Lower lobe of right lung (tissue), 2 donors: ENCODE results near the gene CASKIN1. TPM values are rescaled to one million over a fixed set of nuclear protein-coding genes. Genes with fewer than 3 reads are reported as not detected.

Source experiments
- ATAC-seq, 2 donors: fragments of 200-7000 bp; cut with Tn5 transposase; one replicate each; pipeline ENCODE4 v1.9.1; 2020 to 2022; ENCODE audit warnings: mild to moderate bottlenecking in 2 of 2, moderate library complexity in 2 of 2
- DNase-seq: peaks from one replicate; pipeline ENCODE4 v3.0.0-alpha.2; 2020
- H3K27ac ChIP-seq: fragments of 200-600 bp; one replicate; pipeline ENCODE4 v1.8.0; 2022
- H3K27me3 ChIP-seq: fragments of 200-600 bp; one replicate; pipeline ENCODE4 v1.8.0; 2022; ENCODE audit warnings: low read depth
- H3K36me3 ChIP-seq: fragments of 200-600 bp; one replicate; pipeline ENCODE4 v1.8.0; 2022; ENCODE audit warnings: mild to moderate bottlenecking
- H3K4me1 ChIP-seq: fragments of 200-600 bp; one replicate; pipeline ENCODE4 v1.8.0; 2022
- H3K4me3 ChIP-seq: fragments of 200-600 bp; one replicate; pipeline ENCODE4 v1.8.0; 2022; ENCODE audit warnings: mild to moderate bottlenecking
- H3K9me3 ChIP-seq: fragments of 200-600 bp; one replicate; pipeline ENCODE4 v1.8.0; 2022
- CTCF ChIP-seq: fragments of 200-600 bp; IDR thresholded peaks from one replicate; pipeline ENCODE4 v1.8.0; 2022; ENCODE audit warnings: antibody characterized with exemption, mild to moderate bottlenecking
- intact Hi-C: fragments of 100-400 bp; cut with DNase I; formaldehyde crosslinking; loops from one replicate; pipeline ENCODE4 v1.11.0; 2022
- long read RNA-seq: library from polyadenylated mRNA; unstranded; transcript quantifications from one replicate; pipeline ENCODE4 v2.0.0, GENCODE V29; 2021
- total RNA-seq: library from RNA; stranded (reverse); fragmentation: NEBNext Ultra II Directional; extraction: Animal tissue kit (Norgen Biotek cat#: 25700); gene quantifications from one replicate; pipeline ENCODE4 v1.2.1, GENCODE V29; 2021
- donor health status: DM: no; HTN: yes; CAD: no; lungs with severe emphysema.

Gene CASKIN1
- total RNA-seq = 0.09 TPM
- long read RNA-seq, partial matches to known transcripts = 0 of 1 reads
- long read RNA-seq, other reads (novel, unspliced or antisense) = 1 of 1 reads

- peak in 1 of 2 donors; percentile 4 for ATAC-seq
- Histone ChIP-seq H3K27me3 (peaks cover 40% of the 10 kb centered on the region), H3K4me3 (peak within 1 kb of the TSS; percentile 36), H3K27ac (no peak within 1 kb of the TSS), H3K4me1 (peaks cover 13% of the 10 kb centered on the region), H3K36me3 (no peaks in the 10 kb centered on the region), H3K9me3 (no peaks in the 10 kb centered on the region)
- no peak for TF ChIP-seq CTCF
- intact Hi-C loops = no loop called here
- no peak for DNase-seq
These were observed at the start of gene CASKIN1 for GRCh38 chr16:2196162-2196980. Gene CASKIN1 (minus strand): TSS chr16:2196605. CDS start chr16:2196432, 173 bp downstream.

- Histone ChIP-seq H3K36me3 (peaks cover 63% of the 10 kb centered on the region), H3K4me1 (peaks cover 4% of the 10 kb centered on the region), H3K27ac (no peak overlapping the region), H3K27me3 (no peaks in the 10 kb centered on the region), H3K9me3 (no peaks in the 10 kb centered on the region), H3K4me3 (no peak overlapping the region)
- no peak for TF ChIP-seq CTCF
- DNase-seq = no peak
- intact Hi-C loops = no loop called here
- ATAC-seq = no peak
These were observed 48.8 kb upstream of the CASKIN1 start for GRCh38 chr16:2244926-2245795.

GRCh38 chr16:2244301-2244700 lies 47.9 kb upstream of the CASKIN1 start:
- DNase-seq (no peak), ATAC-seq (peak; percentile 13 to 19)
- no peaks in the 10 kb centered on the region for H3K4me1 ChIP-seq
- H3K27ac ChIP-seq = no peak overlapping the region
- no peak for TF ChIP-seq CTCF
- H3K9me3 ChIP-seq = no peaks in the 10 kb centered on the region
- H3K27me3 ChIP-seq = no peaks in the 10 kb centered on the region
- H3K36me3 ChIP-seq = peaks cover 66% of the 10 kb centered on the region
- intact Hi-C loops = no loop called here
- H3K4me3 ChIP-seq = no peak overlapping the region

GRCh38 chr16:2243781-2244180 lies 47.4 kb upstream of the CASKIN1 start:
- no peak overlapping the region for H3K27ac ChIP-seq
- intact Hi-C loops = no loop called here
- H3K4me3 ChIP-seq = no peak overlapping the region
- no peaks in the 10 kb centered on the region for H3K27me3 ChIP-seq
- H3K4me1 ChIP-seq = no peaks in the 10 kb centered on the region
- ATAC-seq = peak in 1 of 2 donors; percentile 5
- no peak for DNase-seq
- H3K36me3 ChIP-seq = peaks cover 63% of the 10 kb centered on the region
- H3K9me3 ChIP-seq = no peaks in the 10 kb centered on the region
- no peak for TF ChIP-seq CTCF

- no peak for TF ChIP-seq CTCF
- peaks cover 3% of the 10 kb centered on the region for H3K4me1 ChIP-seq
- intact Hi-C loops = no loop called here
- no peak overlapping the region for H3K27ac ChIP-seq
- H3K36me3 ChIP-seq = peaks cover 63% of the 10 kb centered on the region
- H3K9me3 ChIP-seq = no peaks in the 10 kb centered on the region
- no peak overlapping the region for H3K4me3 ChIP-seq
- DNase-seq (no peak), ATAC-seq (no peak)
- no peaks in the 10 kb centered on the region for H3K27me3 ChIP-seq
These were observed 46.7 kb upstream of the CASKIN1 start for GRCh38 chr16:2243031-2243528.
